HUES6 (cell line): Measurements from ENCODE around the gene WDR90.
A peak's percentile ranks its signal among the peaks of the same experiment; 100 is the strongest.

ENCODE experiments used
- H3K27ac ChIP-seq: 2 replicates; pipeline ENCODE4 v1.7.0; 2013; ENCODE audit warnings: low read depth, mild to moderate bottlenecking, low read length, inconsistent platforms
- H3K27me3 ChIP-seq: 2 replicates; pipeline ENCODE4 v1.6.1; 2013; ENCODE audit warnings: low read length; ENCODE audit not compliant: control insufficient read depth, insufficient read depth
- H3K36me3 ChIP-seq: 2 replicates; pipeline ENCODE4 v1.6.1; 2013; ENCODE audit warnings: low read length; ENCODE audit not compliant: control insufficient read depth, insufficient read depth
- H3K4me1 ChIP-seq: 2 replicates; pipeline ENCODE4 v1.6.1; 2013; ENCODE audit warnings: low read length; ENCODE audit not compliant: control insufficient read depth, insufficient read depth
- H3K4me3 ChIP-seq: 2 replicates; pipeline ENCODE4 v1.5.1; 2013; ENCODE audit warnings: low read depth, low read length
- H3K9ac ChIP-seq: one replicate; pipeline ENCODE4 v1.6.1; 2013; ENCODE audit warnings: mild to moderate bottlenecking, low read length
- H3K9me3 ChIP-seq: 2 replicates; pipeline ENCODE4 v1.6.1; 2013; ENCODE audit warnings: low read depth, low read length; ENCODE audit not compliant: control insufficient read depth, insufficient read depth

WDR90 gene

GRCh38 chr16:679814-680624 is 30.9 kb downstream of the WDR90 start, which contains the start of gene STUB1:
Gene STUB1 (plus strand): TSS chr16:680410. CDS start chr16:680526, 116 bp downstream.
- Histone ChIP-seq H3K4me3 (peak within 1 kb of the TSS; percentile 86), H3K4me1 (peaks cover 40% of the 10 kb centered on the region), H3K36me3 (peaks cover 22% of the 10 kb centered on the region), H3K9me3 (no peaks in the 10 kb centered on the region), H3K27ac (no peak within 1 kb of the TSS; the same call in 1 of the 2 replicates), H3K9ac (peak within 1 kb of the TSS; percentile 86), H3K27me3 (no peaks in the 10 kb centered on the region)

- Histone ChIP-seq H3K4me3 (peak overlapping the region; percentile 86), H3K9me3 (no peaks in the 10 kb centered on the region), H3K27me3 (no peaks in the 10 kb centered on the region), H3K36me3 (peaks cover 25% of the 10 kb centered on the region), H3K4me1 (peaks cover 37% of the 10 kb centered on the region), H3K27ac (no peak overlapping the region), H3K9ac (peak overlapping the region; percentile 86)
Observed at GRCh38 chr16:680625-680945, 31.4 kb downstream of the WDR90 start.

GRCh38 chr16:680967-681745 is 32.0 kb downstream of the WDR90 start:
- Histone ChIP-seq H3K4me3 (peak overlapping the region; percentile 86), H3K27me3 (no peaks in the 10 kb centered on the region), H3K36me3 (peaks cover 25% of the 10 kb centered on the region), H3K9me3 (no peaks in the 10 kb centered on the region), H3K9ac (peak overlapping the region; percentile 86), H3K27ac (no peak overlapping the region), H3K4me1 (peaks cover 37% of the 10 kb centered on the region)

GRCh38 chr16:681746-682427 is 32.7 kb downstream of the WDR90 start:
- H3K27ac ChIP-seq: no peak overlapping the region
- peak overlapping the region; percentile 86 for H3K4me3 ChIP-seq
- no peak overlapping the region for H3K9ac ChIP-seq
- H3K4me1 ChIP-seq: peaks cover 32% of the 10 kb centered on the region
- peaks cover 31% of the 10 kb centered on the region for H3K36me3 ChIP-seq
- no peaks in the 10 kb centered on the region for H3K27me3 ChIP-seq
- H3K9me3 ChIP-seq: no peaks in the 10 kb centered on the region

- peaks cover 40% of the 10 kb centered on the region for H3K36me3 ChIP-seq
- H3K9ac ChIP-seq: no peak overlapping the region
- peak overlapping the region; percentile 98 for H3K4me3 ChIP-seq
- H3K4me1 ChIP-seq: peaks cover 24% of the 10 kb centered on the region
- no peaks in the 10 kb centered on the region for H3K27me3 ChIP-seq
- no peak overlapping the region for H3K27ac ChIP-seq
- H3K9me3 ChIP-seq: no peaks in the 10 kb centered on the region
Observed at GRCh38 chr16:682493-683395, 33.6 kb downstream of the WDR90 start.

- Histone ChIP-seq H3K9me3 (no peaks in the 10 kb centered on the region), H3K27ac (peak overlapping the region; percentile 70; the same call in 1 of the 2 replicates), H3K27me3 (no peaks in the 10 kb centered on the region), H3K4me3 (peak overlapping the region; percentile 98), H3K9ac (peak overlapping the region; percentile 91), H3K36me3 (peaks cover 42% of the 10 kb centered on the region), H3K4me1 (peaks cover 21% of the 10 kb centered on the region)
Observed at GRCh38 chr16:683396-684070, 34.4 kb downstream of the WDR90 start.

- Histone ChIP-seq H3K36me3 (peaks cover 42% of the 10 kb centered on the region), H3K27ac (peak within 1 kb of the TSS; percentile 70; the same call in 1 of the 2 replicates), H3K9ac (peak within 1 kb of the TSS; percentile 91), H3K4me1 (peaks cover 21% of the 10 kb centered on the region), H3K4me3 (peak within 1 kb of the TSS; percentile 98), H3K9me3 (no peaks in the 10 kb centered on the region), H3K27me3 (no peaks in the 10 kb centered on the region)
Observed at GRCh38 chr16:684071-684794, 35.1 kb downstream of the WDR90 start, which contains the start of gene JMJD8. Gene JMJD8 (minus strand): TSS chr16:684334. CDS start chr16:684319, 15 bp downstream.

- Histone ChIP-seq H3K4me3 (peak overlapping the region; percentile 11; the same call in 1 of the 2 replicates), H3K27me3 (no peaks in the 10 kb centered on the region), H3K9me3 (no peaks in the 10 kb centered on the region), H3K36me3 (peaks cover 42% of the 10 kb centered on the region), H3K9ac (no peak overlapping the region), H3K4me1 (peaks cover 23% of the 10 kb centered on the region), H3K27ac (no peak overlapping the region)
Observed at GRCh38 chr16:684961-685696, 36.0 kb downstream of the WDR90 start.

GRCh38 chr16:685967-686366 is 36.8 kb downstream of the WDR90 start:
- Histone ChIP-seq H3K4me1 (peaks cover 23% of the 10 kb centered on the region), H3K4me3 (no peak overlapping the region), H3K9ac (no peak overlapping the region), H3K27me3 (peaks cover 3% of the 10 kb centered on the region; the same call in 1 of the 2 replicates), H3K36me3 (peaks cover 42% of the 10 kb centered on the region), H3K27ac (no peak overlapping the region), H3K9me3 (no peaks in the 10 kb centered on the region)
